ENCODE measurements around the gene EEFSEC.

EEFSEC gene

GRCh38 chr3:128297401-128298138 lies 144.3 kb downstream of the EEFSEC start:
- Histone ChIP-seq H3K9me3 (ENCODE audit: control insufficient read depth, low read length) (no peaks in the 10 kb centered on the region), H3K27me3 (ENCODE audit: control insufficient read depth, insufficient read depth, low read length) (no peaks in the 10 kb centered on the region), H3K4me1 (ENCODE audit: control insufficient read depth, insufficient read depth, low read length) (no peaks in the 10 kb centered on the region), H3K4me3 (ENCODE audit: low read length) (no peak overlapping the region), H3K9ac (ENCODE audit: low read length) (no peak overlapping the region), H3K36me3 (ENCODE audit: control insufficient read depth, insufficient read depth, low read length) (no peaks in the 10 kb centered on the region)

GRCh38 chr3:128301186-128302023 lies 148.1 kb downstream of the EEFSEC start:
- Histone ChIP-seq H3K4me3 (ENCODE audit: low read length) (no peak overlapping the region), H3K36me3 (ENCODE audit: control insufficient read depth, insufficient read depth, low read length) (no peaks in the 10 kb centered on the region), H3K9me3 (ENCODE audit: control insufficient read depth, low read length) (no peaks in the 10 kb centered on the region), H3K9ac (ENCODE audit: low read length) (no peak overlapping the region), H3K27me3 (ENCODE audit: control insufficient read depth, insufficient read depth, low read length) (no peaks in the 10 kb centered on the region), H3K4me1 (ENCODE audit: control insufficient read depth, insufficient read depth, low read length) (no peaks in the 10 kb centered on the region)

- Histone ChIP-seq H3K4me1 (ENCODE audit: control insufficient read depth, insufficient read depth, low read length) (no peaks in the 10 kb centered on the region), H3K27me3 (ENCODE audit: control insufficient read depth, insufficient read depth, low read length) (no peaks in the 10 kb centered on the region)
Observed at GRCh38 chr3:128306481-128306880, 153.2 kb downstream of the EEFSEC start.

GRCh38 chr3:128307029-128307633 lies 153.8 kb downstream of the EEFSEC start:
- H3K9ac ChIP-seq (ENCODE audit: low read length) = no peak overlapping the region
- H3K9me3 ChIP-seq (ENCODE audit: control insufficient read depth, low read length) = no peaks in the 10 kb centered on the region
- no peaks in the 10 kb centered on the region for H3K36me3 ChIP-seq (ENCODE audit: control insufficient read depth, insufficient read depth, low read length)
- no peaks in the 10 kb centered on the region for H3K4me1 ChIP-seq (ENCODE audit: control insufficient read depth, insufficient read depth, low read length)
- no peaks in the 10 kb centered on the region for H3K27me3 ChIP-seq (ENCODE audit: control insufficient read depth, insufficient read depth, low read length)
- no peak overlapping the region for H3K4me3 ChIP-seq (ENCODE audit: low read length)

More at GRCh38 chr3:128306481-128306880, 153.2 kb downstream of the EEFSEC start:
- no peaks in the 10 kb centered on the region for H3K9me3 ChIP-seq (ENCODE audit: control insufficient read depth, low read length)
- no peak overlapping the region for H3K4me3 ChIP-seq (ENCODE audit: low read length)
- no peak overlapping the region for H3K9ac ChIP-seq (ENCODE audit: low read length)
- H3K36me3 ChIP-seq (ENCODE audit: control insufficient read depth, insufficient read depth, low read length) = no peaks in the 10 kb centered on the region

GRCh38 chr3:128307781-128308469 lies 154.6 kb downstream of the EEFSEC start:
- Histone ChIP-seq H3K4me3 (ENCODE audit: low read length) (no peak overlapping the region), H3K36me3 (ENCODE audit: control insufficient read depth, insufficient read depth, low read length) (no peaks in the 10 kb centered on the region), H3K4me1 (ENCODE audit: control insufficient read depth, insufficient read depth, low read length) (no peaks in the 10 kb centered on the region), H3K9me3 (ENCODE audit: control insufficient read depth, low read length) (no peaks in the 10 kb centered on the region), H3K27me3 (ENCODE audit: control insufficient read depth, insufficient read depth, low read length) (no peaks in the 10 kb centered on the region), H3K9ac (ENCODE audit: low read length) (no peak overlapping the region)

- no peaks in the 10 kb centered on the region for H3K27me3 ChIP-seq (ENCODE audit: control insufficient read depth, insufficient read depth, low read length)
- H3K9ac ChIP-seq (ENCODE audit: low read length) = no peak overlapping the region
- no peaks in the 10 kb centered on the region for H3K9me3 ChIP-seq (ENCODE audit: control insufficient read depth, low read length)
- H3K36me3 ChIP-seq (ENCODE audit: control insufficient read depth, insufficient read depth, low read length) = no peaks in the 10 kb centered on the region
- H3K4me1 ChIP-seq (ENCODE audit: control insufficient read depth, insufficient read depth, low read length) = no peaks in the 10 kb centered on the region
- no peak overlapping the region for H3K4me3 ChIP-seq (ENCODE audit: low read length)
Observed at GRCh38 chr3:128309026-128309425, 155.7 kb downstream of the EEFSEC start.

GRCh38 chr3:128310286-128311058 lies 157.2 kb downstream of the EEFSEC start:
- Histone ChIP-seq H3K9ac (ENCODE audit: low read length) (no peak overlapping the region), H3K4me3 (ENCODE audit: low read length) (no peak overlapping the region), H3K36me3 (ENCODE audit: control insufficient read depth, insufficient read depth, low read length) (no peaks in the 10 kb centered on the region), H3K27me3 (ENCODE audit: control insufficient read depth, insufficient read depth, low read length) (no peaks in the 10 kb centered on the region), H3K9me3 (ENCODE audit: control insufficient read depth, low read length) (no peaks in the 10 kb centered on the region), H3K4me1 (ENCODE audit: control insufficient read depth, insufficient read depth, low read length) (no peaks in the 10 kb centered on the region)

GRCh38 chr3:128311441-128311844 lies 158.2 kb downstream of the EEFSEC start:
- no peak overlapping the region for H3K4me3 ChIP-seq (ENCODE audit: low read length)
- no peaks in the 10 kb centered on the region for H3K9me3 ChIP-seq (ENCODE audit: control insufficient read depth, low read length)
- H3K4me1 ChIP-seq (ENCODE audit: control insufficient read depth, insufficient read depth, low read length) = no peaks in the 10 kb centered on the region
- H3K36me3 ChIP-seq (ENCODE audit: control insufficient read depth, insufficient read depth, low read length) = no peaks in the 10 kb centered on the region
- H3K9ac ChIP-seq (ENCODE audit: low read length) = no peak overlapping the region
- no peaks in the 10 kb centered on the region for H3K27me3 ChIP-seq (ENCODE audit: control insufficient read depth, insufficient read depth, low read length)

GRCh38 chr3:128312271-128312670 lies 159.0 kb downstream of the EEFSEC start:
- Histone ChIP-seq H3K9ac (ENCODE audit: low read length) (no peak overlapping the region), H3K4me1 (ENCODE audit: control insufficient read depth, insufficient read depth, low read length) (no peaks in the 10 kb centered on the region), H3K9me3 (ENCODE audit: control insufficient read depth, low read length) (no peaks in the 10 kb centered on the region), H3K27me3 (ENCODE audit: control insufficient read depth, insufficient read depth, low read length) (no peaks in the 10 kb centered on the region), H3K36me3 (ENCODE audit: control insufficient read depth, insufficient read depth, low read length) (no peaks in the 10 kb centered on the region), H3K4me3 (ENCODE audit: low read length) (no peak overlapping the region)

- H3K4me1 ChIP-seq (ENCODE audit: control insufficient read depth, insufficient read depth, low read length) = no peaks in the 10 kb centered on the region
- H3K9me3 ChIP-seq (ENCODE audit: control insufficient read depth, low read length) = no peaks in the 10 kb centered on the region
- no peak overlapping the region for H3K9ac ChIP-seq (ENCODE audit: low read length)
- H3K4me3 ChIP-seq (ENCODE audit: low read length) = no peak overlapping the region
- H3K27me3 ChIP-seq (ENCODE audit: control insufficient read depth, insufficient read depth, low read length) = no peaks in the 10 kb centered on the region
- H3K36me3 ChIP-seq (ENCODE audit: control insufficient read depth, insufficient read depth, low read length) = no peaks in the 10 kb centered on the region
Observed at GRCh38 chr3:128313071-128313725, 159.9 kb downstream of the EEFSEC start.

GRCh38 chr3:128313935-128314334 lies 160.7 kb downstream of the EEFSEC start:
- Histone ChIP-seq H3K9me3 (ENCODE audit: control insufficient read depth, low read length) (no peaks in the 10 kb centered on the region), H3K27me3 (ENCODE audit: control insufficient read depth, insufficient read depth, low read length) (no peaks in the 10 kb centered on the region), H3K4me1 (ENCODE audit: control insufficient read depth, insufficient read depth, low read length) (no peaks in the 10 kb centered on the region), H3K36me3 (ENCODE audit: control insufficient read depth, insufficient read depth, low read length) (no peaks in the 10 kb centered on the region), H3K4me3 (ENCODE audit: low read length) (no peak overlapping the region), H3K9ac (ENCODE audit: low read length) (no peak overlapping the region)

All from mucosa of stomach (tissue), 1 donor.